T-cell (primary cell): ENCODE measurements around the gene TMEM94. TPM values are rescaled to one million over a fixed set of nuclear protein-coding genes. Genes with fewer than 3 reads are reported as not detected.
"Not testable (repeated sequence)": the region's sequence is repeated elsewhere in the genome, so short reads cannot be mapped to it uniquely, and the experiment has no call there.

Source experiments
- ATAC-seq, 4 experiments: fragments of 200-7000 bp in 3 of 4; fragments of 150-1000 bp in 1 of 4; cut with Tn5 transposase; replicated peaks in 1 of 4; 1 replicate in 3 of 4; 2 replicates in 1 of 4; pipeline ENCODE4 v1.10.0; 2021; ENCODE audit warnings: moderate library complexity in 3 of 4, mild to moderate bottlenecking in 2 of 4, moderate number of reproducible peaks in 1 of 4
- CTCF ChIA-PET, 2 donors: fragments of 300-600 bp; sonication (Branson Sonifier 250); formaldehyde crosslinking; loops; one replicate each; lab custom pipeline; 2022; ENCODE audit warnings: antibody characterized with exemption in 2 of 2; lab: Charles Lee
- POLR2A ChIA-PET, 2 donors: fragments of 300-600 bp; sonication (Branson Sonifier 250); formaldehyde crosslinking; loops; one replicate each; lab custom pipeline; 2022; ENCODE audit warnings: antibody characterized with exemption in 2 of 2; lab: Charles Lee
- DNase-seq, 35 experiments: peaks; one replicate each; pipeline versions ENCODE4 v3.0.0 to v3.0.0-alpha.2; 2013 to 2023
- H3K27ac ChIP-seq: one replicate; pipeline ENCODE4 v1.5.1; 2013; ENCODE audit warnings: low read length
- H3K27me3 ChIP-seq, 2 experiments: replicated peaks in 1 of 2; 1 replicate in 1 of 2; 2 replicates in 1 of 2; pipeline versions ENCODE4 v1.6.1 to v1.7.0; 2013; ENCODE audit warnings: low read length in 1 of 2, mixed read lengths in 1 of 2; ENCODE audit not compliant: control insufficient read depth in 2 of 2, insufficient read depth in 2 of 2; ENCODE audit errors: extremely low read depth in 1 of 2
- H3K36me3 ChIP-seq, 2 donors: 1 replicate in 1 of 2; 2 replicates in 1 of 2; pipeline versions ENCODE4 v1.6.1 to v1.7.0; 2013; ENCODE audit warnings: low read length in 1 of 2; ENCODE audit not compliant: control insufficient read depth in 2 of 2, insufficient read depth in 1 of 2; ENCODE audit errors: extremely low read depth in 1 of 2
- H3K4me1 ChIP-seq, 2 experiments: 1 replicate in 1 of 2; 2 replicates in 1 of 2; pipeline versions ENCODE4 v1.6.1 to v1.7.0; 2013; ENCODE audit warnings: low read length in 2 of 2, mixed read lengths in 1 of 2; ENCODE audit not compliant: insufficient read depth in 2 of 2, control insufficient read depth in 1 of 2; ENCODE audit errors: extremely low read depth in 1 of 2
- H3K4me3 ChIP-seq, 2 donors: 1 replicate in 1 of 2; 2 replicates in 1 of 2; pipeline versions ENCODE4 v1.5.1 to v1.7.0; 2013; ENCODE audit warnings: mild to moderate bottlenecking in 2 of 2, low read length in 1 of 2, moderate library complexity in 1 of 2; ENCODE audit not compliant: control insufficient read depth in 1 of 2; ENCODE audit errors: extremely low read depth in 1 of 2
- H3K9me3 ChIP-seq: 2 replicates; pipeline ENCODE4 v1.7.0; 2013
- H3K27ac Mint-ChIP-seq, 2 donors: one replicate each; pipeline ENCODE4 v1.8.0; 2020 to 2021; ENCODE audit warnings: mild to moderate bottlenecking in 2 of 2, mixed read lengths in 2 of 2
- H3K27me3 Mint-ChIP-seq, 2 donors: one replicate each; pipeline ENCODE4 v1.8.0; 2021 to 2022; ENCODE audit warnings: mixed read lengths in 2 of 2
- H3K36me3 Mint-ChIP-seq: one replicate; pipeline ENCODE4 v1.8.0; 2021; ENCODE audit warnings: mixed read lengths
- H3K4me1 Mint-ChIP-seq, 3 donors: one replicate each; pipeline ENCODE4 v1.8.0; 2020 to 2022; ENCODE audit warnings: mixed read lengths in 3 of 3, mild to moderate bottlenecking in 1 of 3
- H3K4me3 Mint-ChIP-seq, 3 donors: one replicate each; pipeline ENCODE4 v1.8.0; 2020 to 2022; ENCODE audit warnings: mild to moderate bottlenecking in 3 of 3, mixed read lengths in 3 of 3, moderate library complexity in 3 of 3
- H3K9me3 Mint-ChIP-seq, 3 donors: one replicate each; pipeline ENCODE4 v1.8.0; 2020 to 2022; ENCODE audit warnings: mixed read lengths in 3 of 3
- WGBS: methylation state at CpG from one replicate; pipeline ENCODE4 v1.1.5; 2013; ENCODE audit warnings: missing lambda C conversion rate; ENCODE audit not compliant: insufficient coverage; 5-methylcytosine and 5-hydroxymethylcytosine counted together
- total RNA-seq, 35 experiments: library from RNA in 6 of 35; stranded (reverse) in 6 of 35; fragments of 120-200 nt in 1 of 35; gene quantifications; one replicate each; pipeline versions ENCODE4 v1.2.1 to v1.2.4 and lab custom pipeline; 2013 to 2026

The TMEM94 gene
- total RNA-seq, 5 donors from 2014 or later (not counting 1 experiment from before 2014, with no cell fraction given), result 78.5 to 125 (median 105) TPM

GRCh38 chr17:75477490-75477862, 21.0 kb downstream of the TMEM94 start:
- H3K4me1 ChIP-seq, H3K36me3 Mint-ChIP-seq, H3K4me1 Mint-ChIP-seq, H3K27me3 ChIP-seq, H3K27ac Mint-ChIP-seq, POLR2A ChIA-PET, ATAC-seq, H3K9me3 ChIP-seq, H3K4me3 ChIP-seq, DNase-seq, H3K27me3 Mint-ChIP-seq, H3K4me3 Mint-ChIP-seq, H3K27ac ChIP-seq, H3K9me3 Mint-ChIP-seq: not testable (repeated sequence)
- WGBS, result 95% methylated on average over 11 of the region's 11 CpGs
- H3K36me3 ChIP-seq, result peaks cover 0 to 23% of the 10 kb centered on the region in 2 donors
- CTCF ChIA-PET, result interaction anchor here in 1 of 2 donors (0.5 to 0.7 kb wide), 2 partner anchors 72 to 1307 kb away, joined by 3 to 7 read pairs; no protein-coding TSS in a partner anchor

GRCh38 chr17:75478508-75478907, 22.1 kb downstream of the TMEM94 start:
- H3K27me3 Mint-ChIP-seq, result no peaks in the 10 kb centered on the region
- H3K4me3 ChIP-seq, result no peak overlapping the region
- H3K4me3 Mint-ChIP-seq, result no peak overlapping the region
- H3K9me3 ChIP-seq, result no peaks in the 10 kb centered on the region
- no peaks in the 10 kb centered on the region for H3K4me1 ChIP-seq
- no peak overlapping the region for H3K27ac Mint-ChIP-seq
- DNase-seq (no peak), ATAC-seq (no peak)
- H3K27me3 ChIP-seq, result no peaks in the 10 kb centered on the region
- 89% methylated on average over 4 of the region's 7 CpGs for whole genome bisulfite sequencing
- POLR2A ChIA-PET, result no interaction called here
- H3K4me1 Mint-ChIP-seq, result peaks cover 0 to 10% (median 7%) of the 10 kb centered on the region in 3 donors
- peaks cover 0 to 13% of the 10 kb centered on the region in 2 donors for H3K36me3 ChIP-seq
- H3K9me3 Mint-ChIP-seq, result no peaks in the 10 kb centered on the region
- CTCF ChIA-PET, result no interaction called here
- H3K36me3 Mint-ChIP-seq, result peaks cover 6% of the 10 kb centered on the region
- H3K27ac ChIP-seq, result no peak overlapping the region

- ChIA-PET CTCF (no interaction called here), POLR2A (interaction anchor here (0.5 kb wide), 2 partner anchors 39 to 100 kb away, joined by 3 read pairs; no protein-coding TSS in a partner anchor)
- no peak overlapping the region for H3K27ac Mint-ChIP-seq
- Histone ChIP-seq H3K4me1 (no peaks in the 10 kb centered on the region), H3K36me3 (peaks cover 0 to 6% of the 10 kb centered on the region in 2 donors), H3K27me3 (no peaks in the 10 kb centered on the region), H3K4me3 (no peak overlapping the region), H3K27ac (no peak overlapping the region), H3K9me3 (no peaks in the 10 kb centered on the region)
- peaks cover 9% of the 10 kb centered on the region for H3K36me3 Mint-ChIP-seq
- peaks cover 2 to 10% (median 10%) of the 10 kb centered on the region in 3 donors for H3K4me1 Mint-ChIP-seq
- H3K27me3 Mint-ChIP-seq, result no peaks in the 10 kb centered on the region
- no peak for DNase-seq
- no peak overlapping the region for H3K4me3 Mint-ChIP-seq
- ATAC-seq, result no peak
- 92% methylated on average over 4 of the region's 6 CpGs for WGBS
- H3K9me3 Mint-ChIP-seq, result no peaks in the 10 kb centered on the region
These were observed 23.8 kb downstream of the TMEM94 start for GRCh38 chr17:75480281-75480680.

- DNase-seq (no peak), ATAC-seq (no peak)
- Mint-ChIP-seq H3K36me3 (peaks cover 12% of the 10 kb centered on the region), H3K4me3 (no peak overlapping the region), H3K4me1 (peaks cover 6 to 14% (median 13%) of the 10 kb centered on the region in 3 donors), H3K27ac (no peak overlapping the region), H3K9me3 (no peaks in the 10 kb centered on the region), H3K27me3 (no peaks in the 10 kb centered on the region)
- Histone ChIP-seq H3K27me3 (no peaks in the 10 kb centered on the region), H3K36me3 (peaks cover 0 to 2% of the 10 kb centered on the region in 2 donors), H3K4me1 (peaks cover 0 to 1% of the 10 kb centered on the region in 2 experiments), H3K4me3 (no peak overlapping the region), H3K9me3 (no peaks in the 10 kb centered on the region), H3K27ac (no peak overlapping the region)
- ChIA-PET POLR2A (no interaction called here), CTCF (no interaction called here)
- 89% methylated on average over 6 of the region's 13 CpGs for WGBS
These were observed 25.0 kb downstream of the TMEM94 start for GRCh38 chr17:75481194-75482068.

- Mint-ChIP-seq H3K4me1 (peaks cover 15 to 22% (median 20%) of the 10 kb centered on the region in 3 donors), H3K4me3 (no peak overlapping the region), H3K27me3 (no peaks in the 10 kb centered on the region), H3K27ac (no peak overlapping the region), H3K9me3 (no peaks in the 10 kb centered on the region), H3K36me3 (peaks cover 17% of the 10 kb centered on the region)
- WGBS, result 98% methylated on average over 6 of the region's 16 CpGs
- Histone ChIP-seq H3K36me3 (no peaks in the 10 kb centered on the region), H3K27ac (no peak overlapping the region), H3K9me3 (no peaks in the 10 kb centered on the region), H3K4me1 (peaks cover 5 to 10% of the 10 kb centered on the region in 2 experiments), H3K4me3 (no peak overlapping the region), H3K27me3 (no peaks in the 10 kb centered on the region)
- ChIA-PET CTCF (no interaction called here), POLR2A (no interaction called here)
- ATAC-seq (no peak), DNase-seq (no peak)
These were observed 25.9 kb downstream of the TMEM94 start for GRCh38 chr17:75482098-75482942.

GRCh38 chr17:75485688-75486087, 29.3 kb downstream of the TMEM94 start:
- Histone ChIP-seq H3K27ac (no peak overlapping the region), H3K36me3 (peaks cover 0 to 4% of the 10 kb centered on the region in 2 donors), H3K9me3 (no peaks in the 10 kb centered on the region), H3K4me3 (no peak overlapping the region), H3K4me1 (peaks cover 13 to 32% of the 10 kb centered on the region in 2 experiments), H3K27me3 (no peaks in the 10 kb centered on the region)
- Mint-ChIP-seq H3K4me1 (peaks cover 31 to 33% (median 32%) of the 10 kb centered on the region in 3 donors), H3K27me3 (no peaks in the 10 kb centered on the region), H3K27ac (no peak overlapping the region), H3K36me3 (peaks cover 22% of the 10 kb centered on the region), H3K4me3 (no peak overlapping the region), H3K9me3 (no peaks in the 10 kb centered on the region)
- POLR2A ChIA-PET, result no interaction called here
- 98% methylated on average over 8 of the region's 12 CpGs for WGBS
- ATAC-seq (no peak), DNase-seq (no peak)
- CTCF ChIA-PET, result no interaction called here
